HepG2 (cell line): ENCODE data around the gene GSDME. TPM values are rescaled to one million over a fixed set of nuclear protein-coding genes. Genes with fewer than 3 reads are reported as not detected.

Source experiments
- ATAC-seq: fragments of 200-7000 bp; cut with Tn5 transposase; 3 replicates; pipeline ENCODE4 v1.9.1; 2020; ENCODE audit warnings: mild to moderate bottlenecking, moderate library complexity
- BruUV-seq: library from RNA; stranded (reverse); fragments of 400-500 nt; replicated peaks from 2 replicates; lab custom pipeline; 2021; lab: Mats Ljungman, UMichigan
- CTCF ChIA-PET: fragments of 300-600 bp; formaldehyde crosslinking; extraction: SDS; loops from one replicate; lab custom pipeline; 2021; ENCODE audit warnings: low total read pairs, inconsistent platforms, low intra/inter-chr PET ratio; lab: Yijun Ruan, JAX
- POLR2A ChIA-PET: fragments of 350-600 bp; sonication (Branson Sonifier 250); formaldehyde crosslinking; loops from one replicate; lab custom pipeline; 2020; ENCODE audit warnings: antibody characterized with exemption, inconsistent platforms; lab: Yijun Ruan, JAX
- DNase-seq: peaks from one replicate; pipeline ENCODE4 v3.0.0-alpha.2; 2015; ENCODE audit warnings: low spot score
- FAIRE-seq: peaks from 3 replicates; lab custom pipeline; 2011; peaks lifted over from hg19 to GRCh38; lab: Jason Lieb, UNC
- H2AFZ ChIP-seq: one replicate; pipeline ENCODE4 v1.6.1; 2011; ENCODE audit warnings: low read length, inconsistent platforms
- H3K27ac ChIP-seq: fragments of 300-600 bp; 3 replicates; pipeline ENCODE4 v1.8.0; 2011; ENCODE audit warnings: mixed run types, mild to moderate bottlenecking, mixed read lengths, low read length, inconsistent platforms; ENCODE audit not compliant: insufficient read depth; ENCODE audit errors: extremely low read length
- H3K27me3 ChIP-seq, 2 experiments: fragments of 200-600 bp in 1 of 2; 2 replicates in 1 of 2; 3 replicates in 1 of 2; pipeline versions ENCODE4 v1.6.0 to v1.8.0; 2011; ENCODE audit warnings: low read length in 2 of 2, mild to moderate bottlenecking in 2 of 2, moderate library complexity in 2 of 2, inconsistent platforms in 1 of 2; ENCODE audit not compliant: insufficient read depth in 2 of 2, control insufficient read depth in 1 of 2
- H3K36me3 ChIP-seq, 2 experiments: fragments of 200-600 bp in 1 of 2; replicated peaks in 1 of 2; 2 replicates in 1 of 2; 3 replicates in 1 of 2; pipeline versions ENCODE4 v1.5.1 to v1.8.0; 2011; ENCODE audit warnings: low read length in 2 of 2, inconsistent platforms in 1 of 2; ENCODE audit not compliant: insufficient read depth in 2 of 2, control insufficient read depth in 1 of 2
- H3K4me1 ChIP-seq: 2 replicates; pipeline ENCODE4 v1.5.1; 2012; ENCODE audit warnings: low read length, inconsistent platforms; ENCODE audit not compliant: insufficient read depth
- H3K4me2 ChIP-seq: 2 replicates; pipeline ENCODE4 v1.6.0; 2011; ENCODE audit warnings: low read depth, low read length, inconsistent platforms
- H3K4me3 ChIP-seq, 3 experiments: fragments of 200-600 bp in 1 of 3; sonication (generic), shearing (Covaris generic) in 1 of 3; replicated peaks in 1 of 3; 2 replicates each; pipeline ENCODE4 v1.5.1; 2011 to 2016; ENCODE audit warnings: low read length in 3 of 3, inconsistent platforms in 2 of 3, low read depth in 2 of 3, mild to moderate bottlenecking in 2 of 3, control low read depth in 1 of 3, mixed read lengths in 1 of 3; ENCODE audit not compliant: insufficient read depth in 1 of 3
- H3K79me2 ChIP-seq: one replicate; pipeline ENCODE4 v1.6.1; 2011; ENCODE audit warnings: low read length, inconsistent platforms; ENCODE audit not compliant: insufficient read depth
- H3K9ac ChIP-seq: 2 replicates; pipeline ENCODE4 v1.6.0; 2011; ENCODE audit warnings: mild to moderate bottlenecking, low read depth, low read length, inconsistent platforms; ENCODE audit not compliant: insufficient read depth
- H3K9me3 ChIP-seq: 2 replicates; pipeline ENCODE4 v1.5.1; 2012; ENCODE audit warnings: mild to moderate bottlenecking, low read length
- H4K20me1 ChIP-seq: 2 replicates; pipeline ENCODE4 v1.6.0; 2011; ENCODE audit warnings: inconsistent platforms, mild to moderate bottlenecking, low read length, moderate library complexity; ENCODE audit not compliant: insufficient read depth
- ATF2 ChIP-seq: sonication (generic); formaldehyde crosslinking; IDR thresholded peaks from 2 replicates; pipeline ENCODE4 v1.4.0; 2020; ENCODE audit warnings: missing genetic modification reagents
- BORCS8-MEF2B ChIP-seq: sonication (generic); formaldehyde crosslinking; IDR thresholded peaks from 2 replicates; pipeline ENCODE4 v1.8.0; 2022; ENCODE audit warnings: mild to moderate bottlenecking, missing genetic modification reagents
- CHD4 ChIP-seq: fragments of 200-600 bp; sonication (generic); IDR thresholded peaks from 2 replicates; pipeline ENCODE4 v1.7.0; 2017; ENCODE audit warnings: mild to moderate bottlenecking, low read length, borderline replicate concordance
- HNRNPLL ChIP-seq: fragments of 200-400 bp; formaldehyde crosslinking; IDR thresholded peaks from 2 replicates; pipeline ENCODE4 v1.6.1; 2017; ENCODE audit warnings: mild to moderate bottlenecking, low read depth, low read length; ENCODE audit not compliant: poor library complexity, severe bottlenecking
- MATR3 ChIP-seq: sonication (generic); formaldehyde crosslinking; IDR thresholded peaks from 2 replicates; pipeline ENCODE4 v1.4.0; 2020; ENCODE audit warnings: missing genetic modification reagents
- MBNL3 ChIP-seq: fragments of 250-450 bp; sonication (Bioruptor Pico); conservative IDR thresholded peaks from 2 replicates; pipeline ENCODE4 v1.8.0; 2022; ENCODE audit warnings: mild to moderate bottlenecking, inconsistent platforms
- NFKB2 ChIP-seq: sonication (generic); formaldehyde crosslinking; IDR thresholded peaks from 2 replicates; pipeline ENCODE4 v1.4.0; 2020; ENCODE audit warnings: missing genetic modification reagents, borderline replicate concordance
- RNF219 ChIP-seq: sonication (generic); formaldehyde crosslinking; IDR thresholded peaks from 2 replicates; pipeline ENCODE4 v1.5.0; 2020; ENCODE audit warnings: mild to moderate bottlenecking, missing genetic modification reagents
- SOX13 ChIP-seq, 3 experiments: fragments of 450-650 bp in 1 of 3; sonication (generic) in 1 of 3; formaldehyde crosslinking in 1 of 3; IDR thresholded peaks in 2 of 3; conservative IDR thresholded peaks in 1 of 3; 2 replicates each; pipeline versions ENCODE4 v1.5.0 to v1.6.1; 2016 to 2020; ENCODE audit warnings: antibody characterized with exemption in 1 of 3, mild to moderate bottlenecking in 1 of 3, missing compliant biosample characterization in 1 of 3, missing genetic modification reagents in 1 of 3, moderate library complexity in 1 of 3
- TEAD3 ChIP-seq: optimal IDR thresholded peaks from 2 replicates; pipeline ENCODE3; 2016; ENCODE audit warnings: borderline replicate concordance
- ZBTB14 ChIP-seq: sonication (generic); formaldehyde crosslinking; IDR thresholded peaks from 2 replicates; pipeline ENCODE4 v1.4.0; 2020; ENCODE audit warnings: missing genetic modification reagents
- ZNF12 ChIP-seq: sonication (generic); formaldehyde crosslinking; IDR thresholded peaks from 2 replicates; pipeline ENCODE4 v1.5.0; 2020; ENCODE audit warnings: missing genetic modification reagents
- ZNF552 ChIP-seq: sonication (generic); formaldehyde crosslinking; IDR thresholded peaks from 2 replicates; pipeline ENCODE4 v1.9.0; 2022; ENCODE audit warnings: missing genetic modification reagents, mild to moderate bottlenecking, borderline replicate concordance
- ZNF562 ChIP-seq: sonication (generic); formaldehyde crosslinking; IDR thresholded peaks from 2 replicates; pipeline ENCODE4 v1.8.0; 2022; ENCODE audit warnings: missing genetic modification reagents, borderline replicate concordance
- WGBS: methylation state at CpG from one replicate; pipeline ENCODE4 v1.1.6; 2017; ENCODE audit warnings: low lambda C conversion rate; 5-methylcytosine and 5-hydroxymethylcytosine counted together
- in situ Hi-C: cut with HindIII; loops from 2 replicates; pipeline ENCODE4 v1.10.0; 2017; ENCODE audit warnings: low pct_unique_long_range_greater_than_20kb; ENCODE audit not compliant: extremely low pct_ligation_motif_present
- intact Hi-C: fragments of 100-400 bp; cut with micrococcal nuclease; formaldehyde crosslinking; loops from one replicate; pipeline ENCODE4 v1.10.0; 2022; ENCODE audit not compliant: unreplicated experiment
- polyA plus RNA-seq, 8 experiments: library from polyadenylated mRNA; depleted of rRNA in 3 of 8; stranded (reverse) in 7 of 8; unstranded in 1 of 8; fragments of >200 nt; fragmentation: Illumina TruSeq in 4 of 8; extraction: Trizol in 4 of 8; gene quantifications; 2 replicates each; pipeline versions ENCODE4 v1.2.1 to v1.2.3, GENCODE V29; 2011 to 2016; ENCODE audit warnings: low read depth in 4 of 8, missing spikeins in 1 of 8, mixed read lengths in 1 of 8; ENCODE audit not compliant: insufficient read depth in 1 of 8
- total RNA-seq, 5 experiments: library from RNA; depleted of rRNA; stranded (reverse); fragments of >200 nt; fragmentation: Illumina TruSeq; extraction: Trizol; gene quantifications; 2 replicates each; pipeline ENCODE4 v1.2.3, GENCODE V29; 2016; ENCODE audit warnings: low read depth in 1 of 5

The GSDME gene
- total and polyA plus RNA-seq, 2 of the 13 experiments (the other 11 are each of a cell fraction or from before 2014, with no cell fraction given) = 19.2 to 28.2 TPM

- no peaks in the 10 kb centered on the region for H3K27me3 ChIP-seq
- no peaks in the 10 kb centered on the region; a peak in 1 of 5 replicates for H3K36me3 ChIP-seq
- H3K9me3 ChIP-seq = no peaks in the 10 kb centered on the region
- DNase-seq = no peak
- H3K4me1 ChIP-seq = no peaks in the 10 kb centered on the region
- WGBS = 97% methylated on average over 2 of the region's 2 CpGs
- no peak overlapping the region for H3K27ac ChIP-seq
- no peaks in the 10 kb centered on the region for H4K20me1 ChIP-seq
- intact Hi-C loops = no loop called here
- CTCF ChIA-PET = no interaction called here
- H2AFZ ChIP-seq = no peak overlapping the region
- no peak for TF ChIP-seq CHD4
- TF ChIP-seq SOX13 (IDR thresholded peaks at IDR 0.05) = no peak
- TF ChIP-seq SOX13 (CRISPR knock-in tag; conservative IDR thresholded peaks at IDR 0.05 in 1 of 2, IDR thresholded peaks at IDR 0.05 in 1 of 2) = no peak
- TF ChIP-seq BORCS8-MEF2B (CRISPR knock-in tag) = no peak
- no peak for TF ChIP-seq ATF2
- no peak for TF ChIP-seq HNRNPLL
- TF ChIP-seq MBNL3 = no peak
- no peak for TF ChIP-seq RNF219 (CRISPR knock-in tag)
- no peak for TF ChIP-seq ZNF12 (CRISPR knock-in tag)
- TF ChIP-seq ZNF562 (CRISPR knock-in tag) = no peak
- TF ChIP-seq ZBTB14 (CRISPR knock-in tag) = no peak
- TF ChIP-seq NFKB2 = no peak
- no peak for TF ChIP-seq MATR3 (CRISPR knock-in tag)
- no peak for TF ChIP-seq ZNF552 (CRISPR knock-in tag)
- TF ChIP-seq TEAD3 (CRISPR knock-in tag) = no peak
- H3K9ac ChIP-seq = no peak overlapping the region
- in situ Hi-C loops = no loop called here
- H3K79me2 ChIP-seq = no peaks in the 10 kb centered on the region
- H3K4me2 ChIP-seq = no peak overlapping the region
- no TSS peak for BruUV-seq
- no peak for ATAC-seq
- POLR2A ChIA-PET = no interaction called here
- no peak for FAIRE-seq
- H3K4me3 ChIP-seq = no peak overlapping the region
These were observed 97.8 kb downstream of the GSDME start for GRCh38 chr7:24659505-24659904.
